K562 (cell line): ENCODE data around the gene KIAA1614.

Experiments used
- ATF3 ChIP-seq, 2 experiments: fragments of 450-650 bp in 1 of 2; sonication (generic) in 1 of 2; formaldehyde crosslinking in 1 of 2; IDR thresholded peaks in 1 of 2; conservative IDR thresholded peaks in 1 of 2; 2 replicates each; pipeline versions ENCODE4 v1.6.1 to v1.8.1; 2016 to 2023; ENCODE audit warnings: mild to moderate bottlenecking in 2 of 2, moderate library complexity in 2 of 2, inconsistent platforms in 1 of 2, missing genetic modification reagents in 1 of 2
- CEBPB ChIP-seq: fragments of 450-650 bp; IDR thresholded peaks from 2 replicates; pipeline ENCODE4 v1.6.1; 2016; ENCODE audit warnings: missing genetic modification characterization, missing compliant biosample characterization
- CTBP1 ChIP-seq: fragments of 450-650 bp; IDR thresholded peaks from 2 replicates; pipeline ENCODE4 v1.6.1; 2016; ENCODE audit warnings: borderline replicate concordance
- CTCF ChIP-seq, 3 experiments: IDR thresholded peaks in 2 of 3; conservative IDR thresholded peaks in 1 of 3; 2 replicates each; pipeline ENCODE4 v1.5.1; 2011 to 2012; ENCODE audit warnings: low read length in 3 of 3, mild to moderate bottlenecking in 3 of 3, control low read depth in 2 of 3, improper control_type of control experiment in 1 of 3, inconsistent platforms in 1 of 3, low read depth in 1 of 3, mixed read lengths in 1 of 3, moderate library complexity in 1 of 3; ENCODE audit not compliant: insufficient read depth in 2 of 3
- EHMT2 ChIP-seq: fragments of 450-650 bp; IDR thresholded peaks from 2 replicates; pipeline ENCODE4 v1.6.1; 2018; ENCODE audit warnings: antibody characterized with exemption
- KAT2B ChIP-seq: IDR thresholded peaks from one replicate; pipeline ENCODE4 v1.6.1; 2012; ENCODE audit warnings: low read depth, mild to moderate bottlenecking, control low read depth, inconsistent platforms, low read length, moderate library complexity
- POLR2AphosphoS5 ChIP-seq: IDR thresholded peaks from 2 replicates; pipeline ENCODE4 v1.6.1; 2011; ENCODE audit warnings: mild to moderate bottlenecking, low read depth, low read length, moderate library complexity; ENCODE audit not compliant: control insufficient read depth, insufficient read depth
- RCOR1 ChIP-seq, 2 experiments: IDR thresholded peaks; 2 replicates each; pipeline ENCODE4 v1.6.1; 2012; ENCODE audit warnings: low read depth in 2 of 2, low read length in 2 of 2, borderline replicate concordance in 1 of 2, improper control_type of control experiment in 1 of 2

GRCh38 chr1:180899262-180899661, 13.4 kb upstream of the KIAA1614 start:
- TF ChIP-seq CEBPB (tag) (no peak), CTCF (IDR thresholded peaks at IDR 0.05 in 2 of 3, conservative IDR thresholded peaks at IDR 0.05 in 1 of 3; ENCODE audit: insufficient read depth in 2 of 3, low read depth in 1 of 3, low read length in 3 of 3) (no peak), ATF3 (IDR thresholded peaks at IDR 0.05) (no peak), ATF3 (CRISPR knock-in tag; conservative IDR thresholded peaks at IDR 0.05) (no peak), CTBP1 (no peak), KAT2B (no peak), POLR2AphosphoS5 (no peak), RCOR1 (IDR thresholded peaks at IDR 0.05; ENCODE audit: borderline replicate concordance in 1 of 2, low read depth in 2 of 2, low read length in 2 of 2) (no peak), EHMT2 (no peak)
